HepG2 (cell line): ENCODE measurements around the gene CALD1. TPM values are rescaled to one million over a fixed set of nuclear protein-coding genes. Genes with fewer than 3 reads are reported as not detected.

Experiments used
- ATF7-NPFF ChIP-seq: sonication (generic); formaldehyde crosslinking; IDR thresholded peaks from 2 replicates; pipeline ENCODE4 v1.8.1; 2023; ENCODE audit warnings: mild to moderate bottlenecking, low read depth, missing genetic modification reagents, moderate library complexity
- DRAP1 ChIP-seq: IDR thresholded peaks from 2 replicates; pipeline ENCODE4 v1.6.1; 2016; ENCODE audit warnings: missing genetic modification reagents, missing compliant biosample characterization
- HIVEP1 ChIP-seq: sonication (generic); formaldehyde crosslinking; IDR thresholded peaks from 2 replicates; pipeline ENCODE4 v1.4.0; 2020; ENCODE audit warnings: mild to moderate bottlenecking, missing genetic modification reagents
- JUNB ChIP-seq: sonication (generic); formaldehyde crosslinking; IDR thresholded peaks from 2 replicates; pipeline ENCODE4 v1.8.0; 2022; ENCODE audit warnings: missing genetic modification reagents, mild to moderate bottlenecking, borderline replicate concordance
- MXD1 ChIP-seq: sonication (generic); formaldehyde crosslinking; IDR thresholded peaks from 2 replicates; pipeline ENCODE4 v1.4.0; 2020; ENCODE audit warnings: mild to moderate bottlenecking, missing genetic modification reagents
- NAIF1 ChIP-seq: sonication (generic); formaldehyde crosslinking; IDR thresholded peaks from 2 replicates; pipeline ENCODE4 v1.5.0; 2020; ENCODE audit warnings: mild to moderate bottlenecking, missing genetic modification reagents, borderline replicate concordance
- NFIB ChIP-seq: sonication (generic); formaldehyde crosslinking; IDR thresholded peaks from 2 replicates; pipeline ENCODE4 v1.9.0; 2021; ENCODE audit warnings: missing genetic modification reagents, mild to moderate bottlenecking, borderline replicate concordance
- NFKBIZ ChIP-seq: IDR thresholded peaks from 2 replicates; pipeline ENCODE4 v1.6.1; 2018; ENCODE audit warnings: missing genetic modification reagents, missing compliant biosample characterization
- RCOR2 ChIP-seq: IDR thresholded peaks from 2 replicates; pipeline ENCODE4 v1.6.1; 2016; ENCODE audit warnings: missing biosample characterization, missing genetic modification reagents
- SALL1 ChIP-seq: sonication (generic); formaldehyde crosslinking; IDR thresholded peaks from 2 replicates; pipeline ENCODE4 v1.8.0; 2022; ENCODE audit warnings: mild to moderate bottlenecking, missing genetic modification reagents
- TBP ChIP-seq: sonication (generic); formaldehyde crosslinking; IDR thresholded peaks from 2 replicates; pipeline ENCODE4 v1.5.0; 2020; ENCODE audit warnings: missing genetic modification reagents
- TEAD3 ChIP-seq: optimal IDR thresholded peaks from 2 replicates; pipeline ENCODE3; 2016; ENCODE audit warnings: borderline replicate concordance
- ZFP1 ChIP-seq: IDR thresholded peaks from 2 replicates; pipeline ENCODE4 v1.6.1; 2016
- ZFP62 ChIP-seq: sonication (generic); formaldehyde crosslinking; IDR thresholded peaks from 2 replicates; pipeline ENCODE4 v1.4.0; 2020; ENCODE audit warnings: missing genetic modification reagents
- ZFX ChIP-seq: sonication (generic); formaldehyde crosslinking; IDR thresholded peaks from 2 replicates; pipeline ENCODE4 v1.4.0; 2020; ENCODE audit warnings: mild to moderate bottlenecking, low read depth, missing genetic modification reagents, moderate library complexity
- ZHX1 ChIP-seq: sonication (generic); formaldehyde crosslinking; IDR thresholded peaks from 2 replicates; pipeline ENCODE4 v1.8.1; 2022; ENCODE audit warnings: low read depth, mild to moderate bottlenecking, missing genetic modification reagents
- ZNF138 ChIP-seq: sonication (generic); formaldehyde crosslinking; IDR thresholded peaks from 2 replicates; pipeline ENCODE4 v1.5.0; 2020; ENCODE audit warnings: mild to moderate bottlenecking, low read depth, missing genetic modification reagents
- ZNF276 ChIP-seq: sonication (generic); formaldehyde crosslinking; IDR thresholded peaks from 2 replicates; pipeline ENCODE4 v1.4.0; 2020; ENCODE audit warnings: mild to moderate bottlenecking, low read depth, missing genetic modification reagents
- ZNF30 ChIP-seq: sonication (generic); formaldehyde crosslinking; IDR thresholded peaks from 2 replicates; pipeline ENCODE4 v1.5.0; 2020; ENCODE audit warnings: mild to moderate bottlenecking, missing genetic modification reagents
- ZNF367 ChIP-seq: sonication (generic); formaldehyde crosslinking; IDR thresholded peaks from 2 replicates; pipeline ENCODE4 v1.4.0; 2020; ENCODE audit warnings: missing genetic modification reagents, borderline replicate concordance
- ZNF501 ChIP-seq: sonication (generic); formaldehyde crosslinking; IDR thresholded peaks from 2 replicates; pipeline ENCODE4 v1.5.1; 2020; ENCODE audit warnings: mild to moderate bottlenecking, moderate library complexity, missing genetic modification reagents
- ZNF589 ChIP-seq: sonication (generic); formaldehyde crosslinking; conservative IDR thresholded peaks from 2 replicates; pipeline ENCODE4 v1.8.0; 2022; ENCODE audit warnings: mild to moderate bottlenecking, moderate library complexity, missing genetic modification reagents
- ZNF772 ChIP-seq: sonication (generic); formaldehyde crosslinking; IDR thresholded peaks from 2 replicates; pipeline ENCODE4 v1.5.0; 2020; ENCODE audit warnings: mild to moderate bottlenecking, missing genetic modification reagents
- ZNF775 ChIP-seq: sonication (generic); formaldehyde crosslinking; IDR thresholded peaks from 2 replicates; pipeline ENCODE4 v1.4.0; 2020; ENCODE audit warnings: missing genetic modification reagents, mild to moderate bottlenecking, moderate library complexity, borderline replicate concordance
- ZNF83 ChIP-seq: sonication (generic); formaldehyde crosslinking; IDR thresholded peaks from 2 replicates; pipeline ENCODE4 v1.4.0; 2020; ENCODE audit warnings: missing genetic modification reagents, mild to moderate bottlenecking, borderline replicate concordance
- polyA plus RNA-seq, 8 experiments: library from polyadenylated mRNA; depleted of rRNA in 3 of 8; stranded (reverse) in 7 of 8; unstranded in 1 of 8; fragments of >200 nt; fragmentation: Illumina TruSeq in 4 of 8; extraction: Trizol in 4 of 8; gene quantifications; 2 replicates each; pipeline versions ENCODE4 v1.2.1 to v1.2.3, GENCODE V29; 2011 to 2016; ENCODE audit warnings: low read depth in 4 of 8, missing spikeins in 1 of 8, mixed read lengths in 1 of 8; ENCODE audit not compliant: insufficient read depth in 1 of 8
- total RNA-seq, 5 experiments: library from RNA; depleted of rRNA; stranded (reverse); fragments of >200 nt; fragmentation: Illumina TruSeq; extraction: Trizol; gene quantifications; 2 replicates each; pipeline ENCODE4 v1.2.3, GENCODE V29; 2016; ENCODE audit warnings: low read depth in 1 of 5

CALD1 gene
- total and polyA plus RNA-seq, 2 of the 13 experiments (the other 11 are each of a cell fraction or from before 2014, with no cell fraction given): 53.0 to 112 TPM

GRCh38 chr7:134986363-134987251 lies 207.2 kb downstream of the CALD1 start, which contains the start of gene AGBL3 (continued):
- TF ChIP-seq ZFP1 (CRISPR knock-in tag): 0 out of 2 replicates have a peak, but pooled peaks have one; percentile 50
- TF ChIP-seq ATF7-NPFF (CRISPR knock-in tag): peak; percentile 87; the same call in 1 of the 2 replicates
- TF ChIP-seq ZNF276 (CRISPR knock-in tag): peak; percentile 94
- TF ChIP-seq ZNF367: no peak
- TF ChIP-seq ZNF589 (CRISPR knock-in tag): no peak; the same call in 1 of the 2 replicates
- peak; percentile 75; the same call in 1 of the 2 replicates for TF ChIP-seq ZHX1
- TF ChIP-seq ZNF30 (CRISPR knock-in tag): peak; percentile 84; the same call in 1 of the 2 replicates
- peak; percentile 57; the same call in 1 of the 2 replicates for TF ChIP-seq ZNF83 (CRISPR knock-in tag)
- no peak for TF ChIP-seq JUNB (CRISPR knock-in tag)
- peak; percentile 85; the same call in 1 of the 2 replicates for TF ChIP-seq NAIF1 (CRISPR knock-in tag)
- TF ChIP-seq NFIB (CRISPR knock-in tag): no peak
- peak; percentile 72; the same call in 1 of the 2 replicates for TF ChIP-seq MXD1 (CRISPR knock-in tag)
- peak; percentile 67; the same call in 1 of the 2 replicates for TF ChIP-seq ZNF775 (CRISPR knock-in tag)
- no peak for TF ChIP-seq ZFP62
- peak; percentile 90 for TF ChIP-seq ZNF772
- no peak for TF ChIP-seq TBP (CRISPR knock-in tag)
- TF ChIP-seq ZNF501 (CRISPR knock-in tag): peak; percentile 98
- peak; percentile 82 for TF ChIP-seq ZFX
- TF ChIP-seq TEAD3 (CRISPR knock-in tag): peak; percentile 61
- TF ChIP-seq NFKBIZ (CRISPR knock-in tag): no peak
- 0 out of 2 replicates have a peak, but pooled peaks have one; percentile 44 for TF ChIP-seq RCOR2 (CRISPR knock-in tag)
- 0 out of 2 replicates have a peak, but pooled peaks have one; percentile 31 for TF ChIP-seq ZNF138
- peak; percentile 52 for TF ChIP-seq DRAP1 (CRISPR knock-in tag)
- peak; percentile 71; the same call in 1 of the 2 replicates for TF ChIP-seq HIVEP1 (CRISPR knock-in tag)
- peak; percentile 90 for TF ChIP-seq SALL1
